ENCODE data around the gene MNAT1. TPM values are rescaled to one million over a fixed set of nuclear protein-coding genes. Genes with fewer than 3 reads are reported as not detected.

MNAT1 gene
- total RNA-seq, 2 experiments from 2014 or later = 41.6 to 44.1 TPM

- H3K36me3 Mint-ChIP-seq (ENCODE audit: low read depth) = peaks cover 3% of the 10 kb centered on the region
- H3K27me3 Mint-ChIP-seq = peaks cover 2% of the 10 kb centered on the region
- H3K4me1 Mint-ChIP-seq (ENCODE audit: low read depth) = peaks cover 19% of the 10 kb centered on the region
- intact Hi-C loops (cut with micrococcal nuclease) = no loop called here
- DNase-seq = no peak
- no peak for TF ChIP-seq CTCF (IDR thresholded peaks at IDR 0.05)
- H3K9me3 Mint-ChIP-seq = no peaks in the 10 kb centered on the region
- no peak overlapping the region for H3K4me3 Mint-ChIP-seq
- no peak overlapping the region for H3K27ac Mint-ChIP-seq
- CTCF ChIA-PET = interaction anchor here (0.8 to 1.5 kb wide), 2 partner anchors 11 to 14 kb away, joined by 3 read pairs; no protein-coding TSS in a partner anchor
- no peak for ATAC-seq
- POLR2A ChIA-PET = no interaction called here
Observed at GRCh38 chr14:60736494-60736893, 1.9 kb downstream of the MNAT1 start.

DNA sequence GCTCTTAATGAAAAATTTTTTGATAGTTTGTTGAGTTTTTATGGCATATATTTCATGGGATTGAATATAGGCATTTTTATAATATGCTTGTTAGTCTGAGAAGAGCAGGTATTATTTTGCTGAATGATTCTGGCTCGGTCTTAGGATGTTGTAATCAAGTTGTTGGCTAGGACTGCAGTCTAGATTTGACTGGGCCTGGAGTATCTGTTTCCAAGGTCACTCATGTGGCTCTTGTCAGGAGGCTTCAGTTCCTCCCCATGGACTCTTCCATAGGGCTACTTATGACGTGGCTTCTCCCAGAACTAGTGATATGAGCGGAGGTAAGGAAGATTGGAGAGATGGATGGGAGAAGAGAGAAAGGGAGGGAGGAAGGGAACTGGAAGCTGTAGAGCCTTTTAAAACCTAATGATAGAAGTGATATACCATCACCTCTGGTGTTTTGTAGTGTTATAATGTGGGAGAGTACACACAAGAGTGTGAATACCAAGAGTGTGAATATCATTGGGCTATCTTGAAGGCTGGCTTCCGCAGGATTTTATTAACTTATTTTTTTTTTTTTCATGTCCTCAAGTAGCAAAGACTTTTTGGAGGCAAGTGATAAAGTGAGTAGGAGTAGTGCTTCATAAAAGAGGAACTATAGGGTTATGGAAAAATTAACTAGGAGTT, 4.4 kb downstream of the MNAT1 start:
- POLR2A ChIA-PET = interaction anchor here (1.0 kb wide), 1 partner anchor 12 kb away, joined by 3 read pairs; no protein-coding TSS in a partner anchor
- no peak for TF ChIP-seq CTCF (IDR thresholded peaks at IDR 0.05)
- intact Hi-C loops (cut with micrococcal nuclease) = no loop called here
- no peak overlapping the region for H3K27ac Mint-ChIP-seq
- CTCF ChIA-PET = no interaction called here
- DNase-seq (no peak), ATAC-seq (no peak)
- peaks cover 11% of the 10 kb centered on the region for H3K36me3 Mint-ChIP-seq (ENCODE audit: low read depth)
- H3K9me3 Mint-ChIP-seq = peaks cover 5% of the 10 kb centered on the region
- H3K4me1 Mint-ChIP-seq (ENCODE audit: low read depth) = peaks cover 23% of the 10 kb centered on the region
- no peak overlapping the region for H3K4me3 Mint-ChIP-seq
- no peaks in the 10 kb centered on the region for H3K27me3 Mint-ChIP-seq

- no peak for TF ChIP-seq CTCF (IDR thresholded peaks at IDR 0.05)
- ATAC-seq = no peak
- Mint-ChIP-seq H3K9me3 (peaks cover 5% of the 10 kb centered on the region), H3K4me3 (no peak overlapping the region), H3K36me3 (ENCODE audit: low read depth) (peaks cover 7% of the 10 kb centered on the region), H3K4me1 (ENCODE audit: low read depth) (peaks cover 4% of the 10 kb centered on the region), H3K27ac (no peak overlapping the region), H3K27me3 (no peaks in the 10 kb centered on the region)
- intact Hi-C loops (cut with micrococcal nuclease) = no loop called here
- ChIA-PET CTCF (no interaction called here), POLR2A (no interaction called here)
- no peak for DNase-seq
Observed at GRCh38 chr14:60744566-60744965, 10.0 kb downstream of the MNAT1 start.

- no peak for TF ChIP-seq CTCF (IDR thresholded peaks at IDR 0.05)
- peaks cover 13% of the 10 kb centered on the region for H3K27me3 Mint-ChIP-seq
- POLR2A ChIA-PET = interaction anchor here (0.6 to 1.5 kb wide), 6 partner anchors 8 to 753 kb away, joined by 3 to 7 read pairs (median 4); partner anchors contain the start of genes SLC38A6 and TRMT5
- H3K4me1 Mint-ChIP-seq (ENCODE audit: low read depth) = peaks cover 42% of the 10 kb centered on the region
- H3K36me3 Mint-ChIP-seq (ENCODE audit: low read depth) = peaks cover 2% of the 10 kb centered on the region
- H3K4me3 Mint-ChIP-seq = peak overlapping the region; percentile 49
- no peaks in the 10 kb centered on the region for H3K9me3 Mint-ChIP-seq
- DNase-seq (peak; percentile 80), ATAC-seq (peak; percentile 90)
- intact Hi-C loops (cut with micrococcal nuclease) = no loop called here
- peak overlapping the region; percentile 78 for H3K27ac Mint-ChIP-seq
- CTCF ChIA-PET = interaction anchor here (1.1 kb wide), 1 partner anchor 130 kb away, joined by 3 read pairs; no protein-coding TSS in a partner anchor
Observed at GRCh38 chr14:60753264-60754119, 18.9 kb downstream of the MNAT1 start.

- H3K4me3 Mint-ChIP-seq = no peak overlapping the region
- intact Hi-C loops (cut with micrococcal nuclease) = no loop called here
- DNase-seq (no peak), ATAC-seq (no peak)
- CTCF ChIA-PET = no interaction called here
- no peak overlapping the region for H3K27ac Mint-ChIP-seq
- peaks cover 51% of the 10 kb centered on the region for H3K4me1 Mint-ChIP-seq (ENCODE audit: low read depth)
- peaks cover 5% of the 10 kb centered on the region for H3K36me3 Mint-ChIP-seq (ENCODE audit: low read depth)
- no peak for TF ChIP-seq CTCF (IDR thresholded peaks at IDR 0.05)
- no peaks in the 10 kb centered on the region for H3K9me3 Mint-ChIP-seq
- POLR2A ChIA-PET = no interaction called here
- peaks cover 11% of the 10 kb centered on the region for H3K27me3 Mint-ChIP-seq
Observed at GRCh38 chr14:60756847-60757246, 22.3 kb downstream of the MNAT1 start.

Data from activated CD8-positive, alpha-beta T cell treated with anti-CD3 and anti-CD28 coated beads for 36 hours (primary cell).